Upper lobe of left lung (tissue), 4 donors: ENCODE data around the gene EIF4E1B.

Experiments
- CTCF ChIP-seq, 6 experiments: fragments of 450-650 bp in 4 of 6; fragments of 200-600 bp in 2 of 6; sonication (generic) in 2 of 6; IDR thresholded peaks; one replicate each; pipeline ENCODE4 v1.5.1; 2016 to 2019; ENCODE audit warnings: antibody characterized with exemption in 6 of 6
- EP300 ChIP-seq, 4 donors: sonication (generic); formaldehyde crosslinking; IDR thresholded peaks; one replicate each; pipeline ENCODE4 v1.5.1; 2017; ENCODE audit warnings: antibody characterized with exemption in 4 of 4, control low read depth in 2 of 4
- POLR2A ChIP-seq, 4 donors: fragments of 450-650 bp; IDR thresholded peaks; one replicate each; pipeline ENCODE4 v1.5.1; 2016 to 2017; ENCODE audit warnings: antibody characterized with exemption in 4 of 4, mild to moderate bottlenecking in 2 of 4
- POLR2AphosphoS5 ChIP-seq, 2 donors: sonication (generic); formaldehyde crosslinking; IDR thresholded peaks; one replicate each; pipeline ENCODE4 v1.5.1; 2017; ENCODE audit warnings: antibody characterized with exemption in 2 of 2

DNA sequence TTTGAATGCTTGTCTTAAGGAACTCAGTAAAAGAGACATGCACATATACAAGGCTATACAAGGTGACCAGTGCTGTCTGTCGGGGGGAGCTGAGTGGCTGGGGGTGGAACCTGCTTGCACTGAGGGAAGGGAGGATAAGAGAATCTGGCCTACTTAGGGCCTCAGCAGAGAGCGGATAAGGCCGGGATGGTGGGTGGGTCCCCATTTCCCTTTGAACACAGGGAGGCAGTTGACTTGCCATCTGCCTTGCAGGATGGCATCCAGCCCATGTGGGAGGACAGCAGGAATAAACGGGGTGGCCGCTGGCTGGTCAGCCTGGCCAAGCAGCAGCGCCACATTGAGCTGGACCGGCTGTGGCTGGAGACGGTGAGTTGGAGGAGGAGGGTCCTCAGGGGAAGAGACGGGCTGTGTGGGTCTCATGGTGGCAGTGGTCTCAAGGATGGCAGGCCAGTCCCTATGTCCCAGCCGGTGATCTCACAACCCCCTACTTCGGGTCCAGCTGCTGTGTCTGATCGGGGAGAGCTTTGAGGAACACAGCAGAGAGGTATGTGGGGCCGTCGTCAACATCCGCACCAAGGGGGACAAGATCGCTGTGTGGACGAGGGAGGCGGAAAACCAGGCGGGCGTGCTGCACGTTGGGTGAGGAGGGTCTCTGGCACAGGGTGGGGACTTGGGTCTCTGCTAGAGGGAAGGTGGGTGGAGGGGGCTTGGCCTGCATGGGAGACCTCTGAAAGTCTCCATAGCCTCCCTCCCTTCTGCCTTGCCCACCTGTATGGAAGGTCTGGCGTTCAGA is 14.6 kb downstream of the EIF4E1B start:
- TF ChIP-seq CTCF (IDR thresholded peaks at IDR 0.05), result no peak
- TF ChIP-seq POLR2A (IDR thresholded peaks at IDR 0.05), result no peak
- no peak for TF ChIP-seq EP300 (IDR thresholded peaks at IDR 0.05)
- no peak for TF ChIP-seq POLR2AphosphoS5 (IDR thresholded peaks at IDR 0.05)
